Right cardiac atrium (tissue), 5 donors: ENCODE results near the gene ZNF324B. TPM values are rescaled to one million over a fixed set of nuclear protein-coding genes. Genes with fewer than 3 reads are reported as not detected.
A peak's percentile ranks its signal among the peaks of the same experiment; 100 is the strongest.
"Not testable (repeated sequence)": the region's sequence is repeated elsewhere in the genome, so short reads cannot be mapped to it uniquely, and the experiment has no call there.

Experiments used
- ATAC-seq, 2 donors: fragments of 200-7000 bp; cut with Tn5 transposase; one replicate each; pipeline versions ENCODE4 v1.8.0 to v1.9.1; 2020; ENCODE audit warnings: moderate library complexity in 2 of 2, mild to moderate bottlenecking in 1 of 2
- DNase-seq, 3 donors: peaks; one replicate each; pipeline ENCODE4 v3.0.0-alpha.2; 2020
- H3K27ac ChIP-seq: one replicate; pipeline ENCODE4 v1.5.1; 2013; ENCODE audit warnings: mild to moderate bottlenecking, low read length, control low read depth, moderate library complexity
- H3K27me3 ChIP-seq: one replicate; pipeline ENCODE4 v1.6.1; 2013; ENCODE audit not compliant: control insufficient read depth, insufficient read depth
- H3K4me1 ChIP-seq: one replicate; pipeline ENCODE4 v1.6.1; 2013; ENCODE audit warnings: low read length; ENCODE audit not compliant: control insufficient read depth, insufficient read depth
- H3K4me3 ChIP-seq: one replicate; pipeline ENCODE4 v1.5.1; 2013; ENCODE audit warnings: low read length, control low read depth
- H3K9me3 ChIP-seq: one replicate; pipeline ENCODE4 v1.6.1; 2013; ENCODE audit warnings: low read length; ENCODE audit not compliant: control insufficient read depth
- WGBS: extraction: QIAGEN DNeasy Blood & Tissue Kit; methylation state at CpG from one replicate; pipeline ENCODE4 v1.1.7; 2013; 5-methylcytosine and 5-hydroxymethylcytosine counted together
- intact Hi-C, 4 donors: fragments of 100-400 bp; cut with DNase I; formaldehyde crosslinking; loops; one replicate each; pipeline versions ENCODE4 v1.11.0 to v1.14.0; 2022 to 2023
- polyA plus RNA-seq: library from polyadenylated mRNA; stranded (reverse); fragments of 200-250 nt; gene quantifications from one replicate; pipeline ENCODE4 v1.2.3, GENCODE V29; 2013
- total RNA-seq, 4 donors: library from RNA; stranded (reverse); fragmentation: NEBNext Ultra II Directional; extraction: Animal tissue kit (Norgen Biotek cat#: 25700); gene quantifications; one replicate each; pipeline ENCODE4 v1.2.1, GENCODE V29; 2021
- donor health status: healthy with polysubstance abuse.
- donor health status: DM: no; HTN: yes; CAD: no.
- donor health status: DM: no; HTN: no; CAD: no.
- donor health status: DM: no; HTN: yes; CAD: no; lungs with severe emphysema.
- donor health status: DM: yes; HTN: yes; CAD: no.

Gene ZNF324B
- total and polyA plus RNA-seq, 5 donors, result 1.9 to 4.8 (median 3.2) TPM

- Histone ChIP-seq H3K27me3 (no peaks in the 10 kb centered on the region), H3K4me3 (no peak overlapping the region), H3K27ac (no peak overlapping the region), H3K9me3 (no peaks in the 10 kb centered on the region), H3K4me1 (no peaks in the 10 kb centered on the region)
- no peak for ATAC-seq
- DNase-seq, result peak in 1 of 3 donors; percentile 50
- intact Hi-C loops, result no loop called here
- 97% methylated on average over 35 of the region's 35 CpGs for WGBS
Observed at GRCh38 chr19:58456111-58456510, 4.7 kb downstream of the ZNF324B start.

GRCh38 chr19:58460039-58460438 is 8.6 kb downstream of the ZNF324B start:
- Histone ChIP-seq H3K27ac (no peak overlapping the region), H3K27me3 (no peaks in the 10 kb centered on the region), H3K9me3 (no peaks in the 10 kb centered on the region), H3K4me1 (no peaks in the 10 kb centered on the region), H3K4me3 (no peak overlapping the region)
- 94% methylated on average over 2 of the region's 2 CpGs for whole genome bisulfite sequencing
- DNase-seq, result no peak
- intact Hi-C loops, result no loop called here
- ATAC-seq, result no peak

GRCh38 chr19:58466089-58466759 is 14.8 kb downstream of the ZNF324B start:
- intact Hi-C loops, result no loop called here
- H3K4me3 ChIP-seq, result peak overlapping the region; percentile 25
- ATAC-seq, result peak; percentile 18 to 21
- H3K4me1 ChIP-seq, result peaks cover 6% of the 10 kb centered on the region
- H3K27me3 ChIP-seq, result no peaks in the 10 kb centered on the region
- no peak overlapping the region for H3K27ac ChIP-seq
- no peaks in the 10 kb centered on the region for H3K9me3 ChIP-seq
- 35% methylated on average over 20 of the region's 20 CpGs for WGBS
- DNase-seq, result no peak

GRCh38 chr19:58466760-58467589 is 15.6 kb downstream of the ZNF324B start, which contains the start of gene ZNF324:
Gene ZNF324 (plus strand): TSS chr19:58467080. CDS start chr19:58469186, 2,106 bp downstream.
- Histone ChIP-seq H3K27me3 (no peaks in the 10 kb centered on the region), H3K4me1 (peaks cover 6% of the 10 kb centered on the region)
- under 1% methylated on average over 92 of the region's 92 CpGs for WGBS

GRCh38 chr19:58468216-58468839 is 16.9 kb downstream of the ZNF324B start:
- DNase-seq (peak in 1 of 3 donors; percentile 30), ATAC-seq (no peak)
- Histone ChIP-seq H3K27ac (no peak overlapping the region), H3K4me3 (no peak overlapping the region), H3K27me3 (no peaks in the 10 kb centered on the region), H3K9me3 (no peaks in the 10 kb centered on the region), H3K4me1 (peaks cover 6% of the 10 kb centered on the region)
- intact Hi-C loops, result no loop called here
- 63% methylated on average over 5 of the region's 5 CpGs for WGBS

More at GRCh38 chr19:58466760-58467589, 15.6 kb downstream of the ZNF324B start, which contains the start of gene ZNF324:
- intact Hi-C loops, result no loop called here
- peak within 1 kb of the TSS; percentile 87 for H3K4me3 ChIP-seq
- no peaks in the 10 kb centered on the region for H3K9me3 ChIP-seq
- DNase-seq (peak; percentile 99 to 100 (median 99)), ATAC-seq (peak; percentile 98)
- peak within 1 kb of the TSS; percentile 15 for H3K27ac ChIP-seq

- H3K9me3 ChIP-seq, result no peaks in the 10 kb centered on the region
- no peak overlapping the region for H3K27ac ChIP-seq
- intact Hi-C loops, result no loop called here
- 90% methylated on average over 17 of the region's 17 CpGs for WGBS
- H3K27me3 ChIP-seq, result no peaks in the 10 kb centered on the region
- peaks cover 6% of the 10 kb centered on the region for H3K4me1 ChIP-seq
- DNase-seq (peak in 1 of 3 donors; percentile 50), ATAC-seq (no peak)
- no peak overlapping the region for H3K4me3 ChIP-seq
Observed at GRCh38 chr19:58469241-58470013, 18.0 kb downstream of the ZNF324B start.

GRCh38 chr19:58470837-58471543 is 19.6 kb downstream of the ZNF324B start:
- 94% methylated on average over 37 of the region's 53 CpGs for WGBS
- intact Hi-C loops, ATAC-seq, H3K4me3 ChIP-seq, H3K4me1 ChIP-seq, H3K27me3 ChIP-seq, H3K9me3 ChIP-seq, H3K27ac ChIP-seq: not testable (repeated sequence)
- peak in 1 of 3 donors; percentile 58 for DNase-seq

- no peaks in the 10 kb centered on the region for H3K27me3 ChIP-seq
- WGBS, result 97% methylated on average over 39 of the region's 39 CpGs
- peak in 1 of 3 donors; percentile 66 for DNase-seq
- intact Hi-C loops, result no loop called here
- H3K27ac ChIP-seq, result no peak overlapping the region
- no peaks in the 10 kb centered on the region for H3K9me3 ChIP-seq
- H3K4me3 ChIP-seq, result no peak overlapping the region
- no peak for ATAC-seq
- H3K4me1 ChIP-seq, result peaks cover 6% of the 10 kb centered on the region
Observed at GRCh38 chr19:58471736-58472135, 20.3 kb downstream of the ZNF324B start.

- peak in 1 of 3 donors; percentile 3 for DNase-seq
- H3K27me3 ChIP-seq, result no peaks in the 10 kb centered on the region
- H3K27ac ChIP-seq, result no peak overlapping the region
- no peaks in the 10 kb centered on the region for H3K9me3 ChIP-seq
- H3K4me3 ChIP-seq, result no peak overlapping the region
- ATAC-seq, result no peak
- intact Hi-C loops, result no loop called here
- H3K4me1 ChIP-seq, result no peaks in the 10 kb centered on the region
Observed at GRCh38 chr19:58473775-58474174, 22.4 kb downstream of the ZNF324B start.
